Medulla oblongata (tissue), 1 donor: ENCODE measurements around the gene GPN2.

Experiments
- DNase-seq: peaks from one replicate; pipeline ENCODE4 v3.0.0-alpha.2; 2015; ENCODE audit errors: extremely low spot score

GPN2 gene

DNA sequence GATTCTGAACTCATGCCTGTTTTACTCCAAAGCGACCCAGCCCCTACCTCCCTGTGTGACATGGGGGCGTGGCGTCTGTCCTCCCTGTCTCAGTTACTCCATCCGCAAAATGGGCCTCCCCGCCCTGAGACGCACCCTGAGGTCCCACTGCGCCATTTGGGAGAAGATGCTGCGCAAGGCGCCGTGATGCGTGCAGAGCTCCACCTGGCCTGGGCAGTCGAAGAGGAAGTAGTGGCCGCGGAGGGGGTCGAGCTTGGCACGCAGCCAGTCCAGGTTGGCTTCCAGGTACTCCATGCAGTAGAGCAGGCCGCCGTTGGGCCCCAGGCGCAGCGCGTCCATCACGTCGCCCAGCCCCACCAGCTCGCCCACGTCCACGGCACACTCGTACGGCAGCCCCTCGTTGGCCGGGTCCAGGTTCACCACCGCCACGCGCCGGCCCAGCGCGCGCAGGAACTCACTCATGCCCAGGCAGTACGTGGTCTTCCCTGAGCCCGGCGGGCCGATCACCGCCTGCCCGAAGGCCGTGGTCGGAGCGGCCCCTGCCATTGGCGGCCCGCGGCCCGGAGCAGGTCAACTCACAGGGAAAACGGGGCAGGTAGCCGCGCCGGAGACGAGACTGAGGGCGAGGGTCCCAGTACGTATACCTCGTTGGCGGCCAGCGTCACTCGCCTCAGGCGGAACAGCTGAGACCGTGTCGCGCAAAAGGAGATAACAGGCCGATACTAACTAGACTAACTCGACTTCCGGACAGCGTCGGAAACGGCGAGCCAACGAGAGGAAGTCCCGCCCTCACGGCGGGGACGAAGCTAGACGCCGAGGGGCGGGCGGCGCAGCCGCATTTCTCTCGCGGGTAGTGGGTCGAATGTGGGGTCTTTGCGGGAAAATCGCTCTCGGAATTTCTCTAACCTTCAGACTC is at the start of gene GPN2:
GPN2 (minus strand) TSS at position 733 of the 916 bp plus-strand sequence; CDS start at position 546, 187 bp downstream.
- DNase-seq = peak; percentile 87

DNA sequence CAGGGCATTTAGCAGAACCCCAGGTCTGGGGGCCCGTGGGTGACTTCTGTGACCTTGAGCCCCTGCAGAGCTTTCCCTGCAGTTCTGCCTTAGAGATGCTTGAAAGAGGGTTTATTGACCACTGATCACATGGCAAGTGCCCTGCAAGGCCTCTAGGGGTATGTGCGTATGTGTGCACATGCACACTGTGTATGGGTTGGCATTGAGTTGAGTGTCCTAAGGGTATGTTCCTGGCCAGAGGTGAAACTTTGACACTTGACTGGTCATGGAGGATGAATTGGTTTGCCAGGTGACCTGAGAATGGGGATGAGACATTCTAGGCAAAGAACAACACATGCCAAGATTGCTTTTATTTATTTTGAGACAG is 48.6 kb upstream of the GPN2 start:
- DNase-seq = no peak

DNA sequence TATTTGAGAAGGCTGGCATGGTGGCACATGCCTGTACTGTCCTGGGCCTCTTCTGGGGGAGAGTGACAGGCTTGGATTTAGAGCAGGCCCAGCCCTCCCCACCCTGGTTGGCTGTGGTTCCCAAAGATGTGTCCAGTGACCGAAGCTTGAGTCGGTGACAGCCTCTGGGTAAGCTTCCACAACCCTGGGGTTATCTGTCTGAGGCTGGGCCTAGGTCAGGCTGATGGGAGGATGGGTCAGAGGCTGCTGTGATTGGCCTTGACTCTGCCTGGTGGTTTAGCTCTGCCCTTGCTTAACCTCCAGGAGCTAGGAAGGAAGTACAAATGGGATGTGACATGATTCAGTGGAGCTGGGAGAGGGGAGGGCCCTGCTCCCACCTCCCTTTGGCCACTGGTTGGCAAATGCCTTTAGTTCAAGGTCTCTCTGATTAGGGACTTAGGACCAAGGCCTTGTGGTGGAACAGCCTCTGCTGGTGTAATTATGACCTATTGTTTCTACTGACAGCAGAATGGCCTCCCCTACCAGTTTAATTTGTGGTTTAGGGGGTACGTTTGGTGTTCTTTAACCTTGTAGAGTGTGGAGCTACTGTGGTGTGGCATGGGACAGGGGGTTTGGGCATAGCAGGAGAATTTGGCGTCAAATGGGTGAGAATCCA is 48.0 kb upstream of the GPN2 start:
- DNase-seq = no peak

DNA sequence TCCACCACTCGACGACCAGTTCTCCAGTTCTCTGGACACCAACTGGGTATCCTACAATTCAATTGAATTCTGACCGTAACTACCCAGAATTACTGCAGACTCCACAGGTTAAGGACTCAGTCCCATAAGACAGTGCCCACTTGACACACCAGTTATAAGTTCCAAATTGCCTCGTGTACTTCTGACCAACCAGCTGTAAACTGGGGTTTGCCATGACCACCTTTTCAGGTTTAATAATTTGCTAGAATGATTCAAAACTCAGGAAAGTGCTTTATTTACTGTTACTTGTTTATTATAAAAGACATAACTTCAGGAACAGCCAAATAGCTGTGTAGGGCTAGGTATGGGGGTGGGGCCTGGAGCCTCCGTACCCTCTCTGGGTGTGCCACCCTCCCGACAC is 46.7 kb upstream of the GPN2 start:
- DNase-seq = no peak

DNA sequence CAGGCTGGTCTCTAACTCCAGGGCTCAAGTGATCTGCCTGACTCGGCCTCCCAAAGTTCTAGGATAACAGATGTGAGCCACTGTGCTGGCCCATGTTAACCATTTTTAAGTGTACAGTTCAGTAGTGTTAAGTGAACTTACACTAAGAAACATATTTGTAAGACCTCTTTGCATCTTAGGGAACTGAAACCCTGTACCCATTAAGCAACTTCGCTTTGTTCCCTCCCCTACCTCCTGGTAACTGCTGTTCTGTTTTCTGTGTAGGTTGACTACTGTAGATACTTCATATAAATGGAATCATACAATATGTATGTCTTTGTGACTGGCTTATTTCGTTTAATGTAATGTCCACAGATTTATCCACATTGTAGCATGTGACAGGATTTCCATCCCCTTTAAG is 42.4 kb upstream of the GPN2 start:
- DNase-seq = peak; percentile 20

DNA sequence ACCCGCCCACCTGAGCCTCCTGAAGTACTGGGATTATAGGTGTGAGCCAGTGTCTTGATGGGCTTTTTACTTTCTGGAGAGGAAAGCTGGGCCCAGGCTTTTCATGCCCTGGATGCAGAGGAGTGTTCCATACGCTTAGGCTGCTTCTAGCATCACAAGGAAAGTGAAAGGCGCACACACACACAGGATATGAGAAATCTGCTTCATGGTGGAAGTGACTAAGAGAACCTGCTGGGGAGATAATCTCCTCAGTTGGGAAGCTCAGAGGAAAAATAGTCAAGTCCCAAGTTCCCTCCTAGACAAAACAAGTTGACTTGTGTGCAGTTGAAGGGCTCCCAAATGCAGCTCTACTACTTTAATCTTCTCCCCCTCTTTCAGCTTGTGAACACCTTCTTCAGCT is 33.6 kb upstream of the GPN2 start:
- DNase-seq = no peak

DNA sequence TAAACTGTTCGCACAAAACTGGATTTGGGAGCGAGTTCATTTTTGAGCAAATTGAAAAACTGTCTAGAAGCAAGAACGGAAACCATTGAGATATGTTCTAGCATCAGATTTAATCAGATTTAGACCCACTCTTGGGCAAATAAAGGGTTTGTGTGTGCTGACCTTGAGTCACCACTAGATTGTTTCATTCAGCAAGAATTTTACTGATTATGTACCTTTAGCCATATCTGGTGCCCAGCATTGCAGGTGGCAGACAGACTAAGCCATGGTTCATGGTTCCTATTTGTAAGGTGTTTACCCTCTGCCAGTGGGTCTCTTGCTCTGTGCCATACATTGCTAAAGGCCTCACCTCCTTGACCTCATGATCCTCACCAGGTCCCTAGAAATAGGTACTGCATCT is 32.8 kb upstream of the GPN2 start:
- no peak for DNase-seq

DNA sequence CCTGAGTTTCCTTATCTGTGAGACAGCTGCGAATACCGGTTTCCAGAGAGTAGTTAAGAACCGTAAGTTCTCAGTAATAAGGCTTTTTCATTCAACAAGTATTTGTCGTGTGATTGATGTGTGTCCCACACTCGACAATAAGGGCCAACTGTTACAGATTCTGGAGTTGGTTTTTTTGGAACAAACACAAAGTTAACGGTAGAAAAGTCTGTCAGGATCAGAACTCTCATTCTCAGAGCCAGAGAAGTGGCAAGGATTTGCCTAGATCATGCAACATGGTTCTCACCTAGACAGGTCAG is 32.3 kb upstream of the GPN2 start:
- no peak for DNase-seq

DNA sequence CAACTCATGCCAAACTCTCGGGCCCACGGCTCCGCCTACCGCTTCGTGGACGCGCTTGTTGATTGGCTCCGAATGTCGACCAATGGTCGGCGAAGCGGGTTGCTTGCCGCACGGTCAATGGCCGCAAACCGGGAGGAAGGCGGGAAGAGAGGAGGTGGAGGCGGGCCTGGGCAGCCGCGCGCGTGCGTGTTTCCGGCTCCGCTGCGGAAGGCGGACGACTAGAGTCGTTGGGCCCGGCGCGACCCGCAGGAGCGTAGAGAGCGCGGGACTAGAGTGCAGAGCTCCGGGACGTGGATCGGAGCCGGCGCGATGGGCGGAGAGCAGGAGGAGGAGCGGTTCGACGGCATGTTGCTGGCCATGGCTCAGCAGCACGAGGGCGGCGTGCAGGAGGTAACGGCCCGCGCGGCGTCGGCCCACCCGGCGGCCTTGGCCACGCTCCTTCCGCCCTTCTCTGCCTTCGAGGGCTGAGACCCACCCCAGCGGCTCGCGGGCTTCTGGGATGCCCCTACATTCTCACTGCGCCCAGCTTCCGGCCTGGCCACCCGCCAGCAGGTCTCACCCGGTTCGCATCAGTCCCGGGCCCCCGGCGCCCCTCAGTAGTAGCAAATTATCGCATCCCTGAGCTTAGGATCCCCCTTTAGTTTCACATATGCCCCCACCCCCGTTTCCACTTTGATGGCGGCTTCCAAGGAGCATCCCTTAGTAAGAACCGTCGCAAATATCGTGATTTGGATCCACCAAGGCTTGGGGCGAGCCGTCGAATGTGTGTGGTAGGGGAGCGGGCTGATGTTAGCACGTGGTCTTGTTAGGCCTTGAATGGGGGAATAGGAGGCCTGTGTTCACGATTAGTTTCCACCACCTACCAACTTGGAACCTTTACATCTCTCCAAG is 31.7 kb upstream of the GPN2 start, which contains the start of gene NUDC:
NUDC (plus strand) TSS at position 204 of the 891 bp plus-strand sequence; CDS start at position 310, 106 bp downstream.
- peak; percentile 99 for DNase-seq

DNA sequence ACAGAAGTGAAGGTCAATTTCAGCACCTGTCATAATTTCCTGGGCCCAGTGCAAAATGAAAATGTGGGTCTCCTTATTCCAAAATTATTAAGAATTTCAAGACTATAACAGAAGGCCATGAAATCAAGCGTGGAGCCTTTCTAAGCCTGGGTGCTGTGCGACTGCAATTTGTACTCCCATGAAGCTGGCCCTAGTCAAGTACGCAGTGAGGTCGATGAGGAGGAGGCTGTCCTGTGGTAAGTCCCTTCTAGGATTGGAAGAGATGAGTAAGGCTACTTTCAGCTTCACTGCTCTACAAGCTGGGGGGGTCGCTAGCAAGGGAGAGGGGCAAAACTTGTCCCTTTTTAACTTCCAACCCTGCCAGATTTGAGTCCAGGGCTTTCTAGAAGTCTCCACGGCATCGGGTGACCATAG is 31.1 kb upstream of the GPN2 start:
- no peak for DNase-seq

DNA sequence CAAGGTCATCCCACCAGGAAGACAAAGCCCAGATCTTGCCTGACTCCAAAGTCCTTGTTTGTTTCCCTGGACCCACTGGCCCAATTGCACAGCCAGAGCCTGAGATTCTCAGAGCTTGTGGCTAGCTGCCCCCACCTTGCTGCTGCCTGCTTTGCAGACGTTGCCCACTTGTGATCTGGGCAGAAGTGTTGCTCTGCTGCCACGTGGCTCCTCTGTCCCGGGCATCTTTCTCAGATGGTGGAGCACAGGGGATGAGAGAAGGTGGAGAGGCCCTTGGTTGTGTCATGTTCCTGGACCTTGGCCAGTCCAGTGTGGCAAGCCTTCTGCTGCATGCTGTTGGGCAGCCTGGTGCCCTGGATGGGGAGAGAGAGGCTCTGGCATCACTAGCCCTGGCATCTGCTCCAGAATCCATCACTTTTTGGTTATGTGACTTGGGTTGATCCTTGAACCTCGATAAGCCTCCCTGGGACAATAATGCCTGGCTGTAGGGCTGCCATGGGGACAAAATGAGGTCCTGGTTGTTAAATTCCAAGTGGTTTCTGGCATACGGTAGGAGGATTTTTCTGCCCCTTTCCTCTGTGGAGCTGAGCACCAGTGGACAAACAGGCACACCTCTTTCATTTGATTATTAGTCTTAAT is 25.2 kb upstream of the GPN2 start:
- DNase-seq = no peak

DNA sequence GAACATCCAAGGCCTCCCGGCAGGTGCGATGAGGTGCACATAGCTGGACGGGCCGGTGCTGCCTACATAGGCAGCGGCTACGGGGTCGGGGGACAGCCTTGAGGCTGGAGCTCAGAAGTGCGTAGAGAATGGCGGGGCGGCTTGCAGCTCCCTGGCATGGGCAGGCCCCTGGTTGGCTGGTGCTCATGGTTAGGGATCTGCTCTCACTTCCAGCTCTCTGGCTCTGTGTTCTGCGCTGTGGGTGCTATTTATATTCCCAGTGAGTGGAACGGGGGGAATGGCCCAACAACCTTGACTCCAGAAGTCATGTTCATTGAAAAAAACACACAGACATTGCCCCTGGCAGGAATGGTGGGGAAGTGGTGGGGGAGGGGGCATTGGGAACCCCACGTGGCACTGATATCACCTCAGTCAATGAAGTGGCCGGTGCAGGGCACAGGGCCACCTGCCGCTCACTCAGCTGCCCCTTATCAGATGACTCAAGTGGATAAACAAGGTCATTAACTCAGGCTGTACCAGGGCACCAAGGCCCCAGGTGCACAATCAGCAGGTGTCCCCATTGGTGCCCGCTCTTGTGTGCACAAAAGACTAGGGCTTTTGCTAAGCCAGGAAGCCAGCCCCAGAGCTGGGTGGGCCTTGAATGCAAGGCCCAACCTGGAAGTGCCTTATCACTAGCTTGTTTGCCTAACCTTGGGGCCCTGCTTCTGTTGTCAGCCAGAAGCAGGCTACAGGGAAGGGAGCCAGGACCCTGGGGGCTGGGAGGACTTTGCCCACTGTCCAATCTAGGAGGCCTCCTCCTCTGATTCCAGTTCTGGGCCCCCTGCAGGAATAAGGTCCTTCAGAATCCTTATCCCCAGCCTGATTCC is 23.9 kb upstream of the GPN2 start, which contains the start of gene NR0B2:
NR0B2 (minus strand) TSS at position 222 of the 866 bp plus-strand sequence; CDS start at position 187, 35 bp downstream.
- DNase-seq = no peak

DNA sequence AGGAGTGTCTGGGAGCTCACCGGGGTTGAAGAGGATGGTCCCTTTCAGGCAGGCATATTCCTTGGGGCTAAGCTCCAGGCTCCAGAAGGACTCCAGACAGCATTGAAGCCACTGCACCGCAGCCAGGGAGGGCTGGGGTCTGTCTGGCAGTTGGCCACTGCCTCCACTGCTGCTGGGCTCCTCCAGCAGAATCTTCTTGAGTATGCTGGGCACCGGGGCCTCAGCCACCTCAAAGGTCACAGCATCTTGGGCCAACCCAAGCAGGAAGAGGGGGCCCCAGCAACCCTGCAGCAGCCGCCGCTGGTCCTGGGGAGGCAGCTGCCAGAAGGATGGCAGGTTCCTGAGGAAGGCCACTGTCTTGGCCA is 23.3 kb upstream of the GPN2 start:
- no peak for DNase-seq

DNA sequence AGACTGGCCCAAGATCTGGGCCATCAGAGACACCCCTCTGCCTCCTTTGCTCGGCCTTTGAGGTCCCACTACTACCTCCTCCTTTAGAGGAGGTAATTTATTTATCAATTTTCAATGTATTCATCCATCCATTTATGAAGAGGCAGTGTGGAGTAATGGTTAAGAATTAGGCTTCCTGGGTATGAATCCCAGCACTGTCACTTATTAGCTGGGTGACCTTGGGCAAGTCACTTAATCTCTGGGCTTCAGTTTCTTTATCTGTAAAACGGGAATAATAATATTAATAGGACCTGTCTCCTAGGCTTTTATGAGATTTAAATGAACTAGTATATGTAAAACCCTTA is 22.0 kb upstream of the GPN2 start:
- DNase-seq = no peak

DNA sequence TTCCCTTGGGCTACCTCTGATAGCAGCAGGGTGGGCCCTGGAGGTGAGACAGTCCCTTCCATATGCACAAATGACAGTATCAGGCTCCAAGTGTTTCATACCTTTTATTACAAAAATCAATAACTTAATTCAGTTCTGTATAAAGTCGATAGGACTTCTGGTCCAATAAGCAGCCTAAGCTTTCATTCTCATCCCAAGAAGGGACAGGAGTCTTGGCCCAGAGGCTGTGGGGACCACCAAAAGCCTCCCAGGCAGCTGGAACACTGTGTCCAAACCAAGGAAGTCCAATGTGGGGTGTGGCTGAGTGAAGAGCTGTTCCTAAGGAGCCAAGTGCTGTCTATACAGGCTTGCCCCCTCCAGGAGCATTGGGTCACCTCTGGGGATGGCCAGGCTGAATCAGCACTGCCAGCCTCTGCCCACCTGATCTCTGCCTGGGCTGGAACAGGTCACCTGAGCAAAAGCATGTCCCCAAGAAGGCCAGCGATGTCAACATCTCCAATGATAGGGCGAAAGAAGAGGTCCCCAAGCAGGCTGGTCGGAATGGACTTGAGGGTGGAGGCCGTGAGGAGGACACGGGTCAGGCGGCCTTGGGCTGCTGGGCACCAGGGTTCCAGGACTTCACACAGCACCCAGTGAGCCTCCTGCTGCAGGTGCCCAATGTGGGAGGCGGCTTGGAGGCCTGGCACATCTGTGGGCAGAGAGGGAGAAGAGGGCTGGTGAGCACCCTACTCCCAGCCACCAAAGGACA is 21.5 kb upstream of the GPN2 start:
- DNase-seq = no peak

DNA sequence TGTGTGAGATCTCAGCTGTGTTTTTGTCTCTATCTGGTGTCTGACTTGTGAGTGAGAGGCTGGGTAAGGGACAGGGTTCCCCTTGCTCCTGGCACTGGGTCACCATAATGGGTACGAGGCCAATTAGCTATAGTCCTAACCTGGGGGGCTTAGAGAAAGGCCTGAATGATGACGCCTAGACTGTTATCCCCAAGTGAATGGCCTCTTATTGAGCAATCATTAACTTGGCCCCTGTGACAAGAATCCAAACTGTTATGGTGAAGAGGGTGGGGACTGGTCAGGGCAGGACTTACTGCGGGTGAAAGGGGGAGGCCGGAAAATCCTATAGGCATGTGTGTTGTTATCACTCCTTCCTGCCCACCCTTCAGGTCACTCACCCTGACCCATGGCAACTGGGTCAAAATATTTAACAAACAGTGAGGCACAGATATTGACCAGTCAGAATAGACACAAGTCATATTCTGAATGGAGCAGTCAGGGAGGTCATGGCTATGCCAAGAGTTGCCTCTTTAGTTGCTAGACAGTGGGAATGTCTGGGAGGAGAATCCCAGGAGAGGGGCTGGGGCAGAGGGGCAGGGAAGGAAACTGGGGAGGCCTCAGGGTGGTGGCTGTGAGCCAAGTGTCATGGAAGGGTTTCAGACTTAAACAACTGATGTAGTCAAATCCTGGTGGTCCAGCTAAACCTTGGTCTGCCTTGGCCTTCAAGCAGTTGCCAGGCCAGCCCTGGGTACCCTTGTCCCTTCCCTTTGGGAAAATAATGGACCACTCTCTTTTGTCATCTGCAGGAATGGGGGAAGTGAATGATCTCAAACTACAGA is 20.5 kb upstream of the GPN2 start:
- DNase-seq = no peak

DNA sequence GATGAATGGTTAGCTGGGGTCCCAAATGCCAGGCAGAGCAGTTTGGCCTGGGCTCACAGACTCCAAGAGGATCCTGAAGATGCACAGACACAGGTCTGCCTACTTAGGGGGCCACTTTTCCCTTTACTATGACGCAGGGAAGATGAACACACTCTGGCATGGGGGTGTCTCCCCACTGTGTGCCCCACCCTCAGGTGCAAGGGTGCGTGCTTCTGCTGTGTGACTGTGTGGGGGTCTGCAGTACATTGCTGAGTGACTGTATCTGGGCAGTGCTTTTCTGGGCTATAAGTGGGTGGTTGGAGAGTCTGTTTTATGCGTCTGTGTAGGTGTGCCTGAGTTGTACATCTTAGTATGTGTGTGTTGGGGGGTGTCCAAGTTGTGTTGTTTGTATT is 19.9 kb upstream of the GPN2 start:
- DNase-seq = no peak

DNA sequence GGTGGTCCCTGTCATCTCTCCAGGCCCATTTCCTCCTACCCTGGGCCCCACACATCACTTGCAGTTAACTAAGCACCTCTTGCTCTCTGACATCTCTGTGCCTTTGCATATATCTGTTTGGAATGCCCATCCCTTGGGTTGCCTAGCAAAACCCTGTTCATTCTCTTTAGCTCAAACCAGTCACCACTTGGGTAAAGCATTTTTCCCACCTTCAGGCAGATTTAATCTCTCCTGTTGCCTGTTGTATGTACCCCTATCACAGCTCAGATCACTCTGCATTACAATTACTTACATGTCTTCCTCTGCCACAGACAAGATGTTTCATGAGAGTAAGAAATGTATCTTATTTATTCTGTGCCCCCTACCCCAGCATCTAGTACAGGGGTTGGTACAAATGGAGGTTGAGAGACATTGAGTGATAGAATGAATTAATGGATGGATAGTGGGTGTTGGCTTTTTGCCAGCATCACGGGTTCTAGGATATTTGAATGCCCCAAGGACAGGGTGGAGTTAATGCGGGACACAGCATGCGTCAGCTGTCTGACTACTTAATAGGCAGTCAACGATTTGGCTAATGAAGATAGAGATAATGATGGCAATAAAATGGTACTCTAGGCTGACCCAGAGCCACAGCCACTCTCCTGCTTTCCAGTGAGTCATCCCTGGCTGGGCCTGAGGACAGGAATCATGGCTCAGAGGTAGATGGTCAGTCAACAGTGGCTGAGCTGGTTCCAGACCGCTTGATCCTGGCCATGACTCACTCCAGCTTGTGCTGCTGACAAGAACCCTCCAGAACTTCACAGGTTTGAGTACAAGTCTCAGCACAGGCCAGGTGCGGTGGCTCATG is 17.2 kb upstream of the GPN2 start:
- no peak for DNase-seq
